ENCODE results near the gene TRIM9. TPM values are rescaled to one million over a fixed set of nuclear protein-coding genes. Genes with fewer than 3 reads are reported as not detected.

Gene TRIM9
- total and polyA plus RNA-seq, 2 donors (not counting 3 experiments of a cell fraction or from before 2014, with no cell fraction given), result not detected

DNA sequence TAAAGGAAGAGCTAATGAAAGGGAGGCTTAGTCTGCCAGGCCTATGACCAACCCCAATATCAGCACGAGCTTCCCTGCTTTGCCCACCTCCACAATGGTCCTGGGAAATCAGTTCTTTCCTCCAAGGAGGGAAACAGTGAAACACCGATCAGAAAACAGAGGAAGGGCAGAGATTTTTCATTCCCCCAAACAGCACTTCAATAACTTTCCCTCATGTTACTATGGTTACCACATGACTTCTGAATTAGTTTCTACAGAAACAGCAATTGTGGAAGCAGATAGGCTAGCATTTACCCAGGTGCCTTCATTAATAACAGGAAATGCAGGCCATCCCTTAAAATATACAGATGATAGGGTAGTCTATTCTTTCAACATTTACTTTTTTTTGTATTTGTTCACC lies 35.9 kb downstream of the TRIM9 start:
- POLR2A ChIA-PET, result no interaction called here
- H3K36me3 ChIP-seq (ENCODE audit: control insufficient read depth in 2 of 2, extremely low read depth in 1 of 2, insufficient read depth in 2 of 2, low read length in 2 of 2), result no peaks in the 10 kb centered on the region
- no peaks in the 10 kb centered on the region for H3K79me2 ChIP-seq (ENCODE audit: control insufficient read depth, insufficient read depth, low read length)
- dilution Hi-C loops (cut with MboI; ENCODE audit: extremely low pct_ligation_motif_present, low sequenced_read_pairs), result no loop called here
- H3K9ac ChIP-seq (replicated peaks; ENCODE audit: extremely low read depth, insufficient read depth, low read length), result no peak overlapping the region
- CTCF ChIA-PET, result no interaction called here
- BruUV-seq (replicated peaks), result no TSS peak
- H3K4me1 ChIP-seq (ENCODE audit: control insufficient read depth, extremely low read depth, insufficient read depth, low read length), result no peaks in the 10 kb centered on the region
- no peak overlapping the region for H3K27ac ChIP-seq (ENCODE audit: insufficient read depth, low read depth, low read length)
- TF ChIP-seq FOS (IDR thresholded peaks at IDR 0.05; ENCODE audit: borderline replicate concordance, insufficient read depth, low read length) (no peak), MYC (IDR thresholded peaks at IDR 0.05; ENCODE audit: low read depth, low read length) (no peak), POLR2A (IDR thresholded peaks at IDR 0.05; ENCODE audit: low read depth, low read length) (no peak), POLR2AphosphoS5 (IDR thresholded peaks at IDR 0.05; ENCODE audit: insufficient read depth, low read depth, low read length) (no peak), JUN (IDR thresholded peaks at IDR 0.05; ENCODE audit: borderline replicate concordance, insufficient read depth, insufficient read length, low read depth) (no peak), GATA2 (IDR thresholded peaks at IDR 0.05; ENCODE audit: insufficient read depth, insufficient read length, low read depth, low read length) (no peak), EZH2 (IDR thresholded peaks at IDR 0.05; ENCODE audit: borderline replicate concordance, low read depth, low read length, severe bottlenecking) (no peak)
- TF ChIP-seq, protein P1, sequence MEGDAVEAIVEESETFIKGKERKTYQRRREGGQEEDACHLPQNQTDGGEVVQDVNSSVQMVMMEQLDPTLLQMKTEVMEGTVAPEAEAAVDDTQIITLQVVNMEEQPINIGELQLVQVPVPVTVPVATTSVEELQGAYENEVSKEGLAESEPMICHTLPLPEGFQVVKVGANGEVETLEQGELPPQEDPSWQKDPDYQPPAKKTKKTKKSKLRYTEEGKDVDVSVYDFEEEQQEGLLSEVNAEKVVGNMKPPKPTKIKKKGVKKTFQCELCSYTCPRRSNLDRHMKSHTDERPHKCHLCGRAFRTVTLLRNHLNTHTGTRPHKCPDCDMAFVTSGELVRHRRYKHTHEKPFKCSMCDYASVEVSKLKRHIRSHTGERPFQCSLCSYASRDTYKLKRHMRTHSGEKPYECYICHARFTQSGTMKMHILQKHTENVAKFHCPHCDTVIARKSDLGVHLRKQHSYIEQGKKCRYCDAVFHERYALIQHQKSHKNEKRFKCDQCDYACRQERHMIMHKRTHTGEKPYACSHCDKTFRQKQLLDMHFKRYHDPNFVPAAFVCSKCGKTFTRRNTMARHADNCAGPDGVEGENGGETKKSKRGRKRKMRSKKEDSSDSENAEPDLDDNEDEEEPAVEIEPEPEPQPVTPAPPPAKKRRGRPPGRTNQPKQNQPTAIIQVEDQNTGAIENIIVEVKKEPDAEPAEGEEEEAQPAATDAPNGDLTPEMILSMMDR (IDR thresholded peaks at IDR 0.05; ENCODE audit: extremely low read depth in 1 of 2, insufficient read depth in 1 of 2, low read depth in 1 of 2, low read length in 2 of 2), result no peak
- TF ChIP-seq, protein P2, sequence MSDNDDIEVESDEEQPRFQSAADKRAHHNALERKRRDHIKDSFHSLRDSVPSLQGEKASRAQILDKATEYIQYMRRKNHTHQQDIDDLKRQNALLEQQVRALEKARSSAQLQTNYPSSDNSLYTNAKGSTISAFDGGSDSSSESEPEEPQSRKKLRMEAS (IDR thresholded peaks at IDR 0.05; ENCODE audit: insufficient read depth, insufficient read length), result no peak
- no peaks in the 10 kb centered on the region for H3K9me1 ChIP-seq (replicated peaks; ENCODE audit: control insufficient read depth, extremely low read depth, insufficient read depth, low read length)
- H3K4me3 ChIP-seq (replicated peaks in 1 of 3; ENCODE audit: insufficient read depth in 1 of 3, low read depth in 1 of 3, low read length in 3 of 3), result no peak overlapping the region
- H3K4me2 ChIP-seq (ENCODE audit: insufficient read depth, low read length), result no peak overlapping the region
- no peak for FAIRE-seq
- DNase-seq (ENCODE audit: low read depth, low spot score), result no peak
- intact Hi-C loops (cut with micrococcal nuclease), result no loop called here
- no peak overlapping the region for H2AFZ ChIP-seq (ENCODE audit: low read depth, low read length)
- no peaks in the 10 kb centered on the region for H3K9me3 ChIP-seq (replicated peaks; ENCODE audit: control insufficient read depth, insufficient read depth, low read length)
- H3K27me3 ChIP-seq (ENCODE audit: control insufficient read depth in 2 of 2, insufficient read depth in 2 of 2, low read length in 2 of 2), result peaks cover 4 to 6% of the 10 kb centered on the region in 2 experiments
- H4K20me1 ChIP-seq (replicated peaks; ENCODE audit: control insufficient read depth, extremely low read depth, insufficient read depth, low read length), result no peaks in the 10 kb centered on the region

Data from endothelial cell of umbilical vein (primary cell).